B cell (primary cell): ENCODE measurements around the gene A2ML1.

ENCODE experiments used
- EZH2 ChIP-seq: IDR thresholded peaks from 2 replicates; pipeline ENCODE4 v1.6.1; 2012; ENCODE audit warnings: borderline replicate concordance, low read depth, mild to moderate bottlenecking, moderate library complexity, low read length; ENCODE audit not compliant: insufficient read depth, poor library complexity, severe bottlenecking
- TF ChIP-seq, protein P1 (sequence below): fragments of 200-600 bp; IDR thresholded peaks from one replicate; pipeline ENCODE4 v1.8.0; 2022; ENCODE audit warnings: antibody characterized with exemption, mild to moderate bottlenecking

DNA sequence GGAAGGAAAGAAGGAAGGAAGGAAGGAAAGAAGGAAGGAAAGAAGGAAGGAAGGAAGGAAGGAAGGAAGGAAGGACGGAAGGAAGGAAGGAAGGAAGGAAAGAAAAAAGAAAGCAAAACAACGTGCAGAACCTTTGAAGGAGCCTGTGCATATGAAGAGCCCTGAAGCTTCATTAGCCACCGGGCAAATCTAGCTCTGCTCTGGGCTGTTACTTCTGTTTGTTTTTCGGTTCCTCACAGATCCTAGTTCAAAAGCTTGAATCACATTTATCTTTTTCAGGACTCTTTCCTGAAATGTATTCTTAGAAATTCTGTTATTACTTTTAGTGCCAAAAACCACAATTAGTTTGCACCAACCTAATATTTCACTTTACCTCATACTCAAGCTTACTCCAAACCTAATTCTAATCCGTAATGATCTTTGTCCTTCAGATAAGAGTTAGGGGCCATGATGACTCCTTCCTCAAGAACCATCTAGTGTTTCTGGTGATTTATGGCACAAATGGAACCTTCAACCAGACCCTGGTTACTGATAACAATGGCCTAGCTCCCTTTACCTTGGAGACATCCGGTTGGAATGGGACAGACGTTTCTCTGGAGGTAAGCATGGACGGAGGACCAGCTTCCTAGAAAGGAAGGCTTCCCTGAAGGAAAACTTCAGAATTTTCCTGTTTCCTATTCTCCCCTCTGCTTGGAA, 18.7 kb downstream of the A2ML1 start:
- TF ChIP-seq, protein P1, sequence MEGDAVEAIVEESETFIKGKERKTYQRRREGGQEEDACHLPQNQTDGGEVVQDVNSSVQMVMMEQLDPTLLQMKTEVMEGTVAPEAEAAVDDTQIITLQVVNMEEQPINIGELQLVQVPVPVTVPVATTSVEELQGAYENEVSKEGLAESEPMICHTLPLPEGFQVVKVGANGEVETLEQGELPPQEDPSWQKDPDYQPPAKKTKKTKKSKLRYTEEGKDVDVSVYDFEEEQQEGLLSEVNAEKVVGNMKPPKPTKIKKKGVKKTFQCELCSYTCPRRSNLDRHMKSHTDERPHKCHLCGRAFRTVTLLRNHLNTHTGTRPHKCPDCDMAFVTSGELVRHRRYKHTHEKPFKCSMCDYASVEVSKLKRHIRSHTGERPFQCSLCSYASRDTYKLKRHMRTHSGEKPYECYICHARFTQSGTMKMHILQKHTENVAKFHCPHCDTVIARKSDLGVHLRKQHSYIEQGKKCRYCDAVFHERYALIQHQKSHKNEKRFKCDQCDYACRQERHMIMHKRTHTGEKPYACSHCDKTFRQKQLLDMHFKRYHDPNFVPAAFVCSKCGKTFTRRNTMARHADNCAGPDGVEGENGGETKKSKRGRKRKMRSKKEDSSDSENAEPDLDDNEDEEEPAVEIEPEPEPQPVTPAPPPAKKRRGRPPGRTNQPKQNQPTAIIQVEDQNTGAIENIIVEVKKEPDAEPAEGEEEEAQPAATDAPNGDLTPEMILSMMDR: no peak
- no peak for TF ChIP-seq EZH2
